ENCODE measurements around the gene STX4. TPM values are rescaled to one million over a fixed set of nuclear protein-coding genes. Genes with fewer than 3 reads are reported as not detected.

STX4 gene
- total RNA-seq, 1 experiment from 2014 or later: 32.3 TPM

DNA sequence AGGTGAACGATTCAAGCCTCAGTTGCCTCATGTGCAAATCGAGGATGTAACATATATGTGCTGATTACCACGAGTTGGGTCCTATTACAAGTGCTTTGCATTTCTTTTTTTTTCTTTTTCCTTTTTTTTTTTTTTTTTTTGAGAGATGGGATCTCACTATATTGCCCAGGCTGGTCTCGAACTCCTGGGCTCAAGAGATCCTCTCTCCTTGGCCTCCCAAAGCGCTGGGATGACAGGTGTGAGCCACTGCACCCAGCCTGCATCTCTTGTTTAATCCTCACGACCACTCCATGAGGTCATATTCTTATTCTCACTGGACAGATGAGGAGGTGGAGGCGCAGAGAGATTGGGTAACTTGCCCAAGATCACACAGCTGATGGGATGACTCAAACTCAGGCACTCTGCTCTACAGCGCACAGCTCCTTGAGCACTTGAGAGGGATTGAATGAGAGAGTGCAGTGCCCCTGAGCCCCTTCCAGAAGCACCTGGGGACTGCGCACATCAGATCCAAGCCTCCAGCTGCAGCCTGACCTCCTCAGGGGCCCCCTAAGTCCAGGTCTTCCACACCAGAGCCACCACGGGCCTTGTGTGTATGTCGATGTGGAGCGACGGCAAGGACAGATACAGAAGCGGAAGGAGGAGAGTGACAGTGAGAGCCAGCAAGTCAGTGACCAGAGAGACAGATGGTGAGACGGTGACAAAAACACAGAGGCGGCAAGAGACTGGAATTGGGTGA, 27.8 kb upstream of the STX4 start:
- Histone ChIP-seq H2BK20ac (ENCODE audit: low read depth, low read length, poor library complexity, severe bottlenecking) (no peak overlapping the region), H3K9ac (ENCODE audit: extremely low read depth, insufficient read length, low read length) (no peak overlapping the region), H3K18ac (ENCODE audit: insufficient read length, low read depth, low read length) (no peak overlapping the region), H2BK5ac (ENCODE audit: insufficient read length, low read length) (no peak overlapping the region), H2BK12ac (ENCODE audit: insufficient read length, low read depth, low read length) (no peak overlapping the region), H4K20me1 (ENCODE audit: control insufficient read depth, insufficient read depth, insufficient read length) (no peaks in the 10 kb centered on the region), H3K4me2 (ENCODE audit: insufficient read depth, insufficient read length, low read length) (no peak overlapping the region), H2AK5ac (ENCODE audit: insufficient read length, low read length) (no peak overlapping the region), H3K23me2 (ENCODE audit: insufficient read length, low read depth, low read length, poor library complexity, severe bottlenecking) (peaks cover 5% of the 10 kb centered on the region), H3K79me1 (ENCODE audit: insufficient read depth, low read depth, low read length, poor library complexity, severe bottlenecking) (no peaks in the 10 kb centered on the region), H2BK120ac (ENCODE audit: low read depth, low read length, poor library complexity, severe bottlenecking) (no peak overlapping the region), H3K56ac (ENCODE audit: insufficient read length, low read depth, low read length) (no peak overlapping the region), H3K14ac (ENCODE audit: insufficient read depth, low read length) (no peak overlapping the region; the same call in 1 of the 2 replicates), H2AFZ (ENCODE audit: low read length) (no peak overlapping the region), H3K4me1 (ENCODE audit: insufficient read depth, low read length) (peaks cover 3% of the 10 kb centered on the region; the same call in 1 of the 2 replicates), H3K27me3 (ENCODE audit: insufficient read depth, low read length) (no peaks in the 10 kb centered on the region), H3K4ac (ENCODE audit: low read depth, low read length) (no peak overlapping the region), H2BK15ac (ENCODE audit: low read depth, low read length) (no peak overlapping the region), H3K9me3 (ENCODE audit: control insufficient read depth, low read depth, low read length) (no peaks in the 10 kb centered on the region), H3K79me2 (ENCODE audit: insufficient read depth, low read length) (no peaks in the 10 kb centered on the region; the same call in 1 of the 2 replicates), H4K91ac (ENCODE audit: insufficient read length, low read depth, low read length) (no peak overlapping the region), H4K8ac (replicated peaks; ENCODE audit: insufficient read length, low read depth, low read length) (no peak overlapping the region), H3T11ph (ENCODE audit: low read length) (no peak overlapping the region), H4K5ac (ENCODE audit: insufficient read length, low read depth, low read length) (no peak overlapping the region), H3K27ac (ENCODE audit: insufficient read length, low read depth, low read length) (no peak overlapping the region), H3K23ac (ENCODE audit: insufficient read length, low read depth, low read length) (no peak overlapping the region)
- no peak overlapping the region; a peak in 1 of 7 replicates for H3K27ac Mint-ChIP-seq
- no CpG with 5 or more reads among the region's 16 CpGs for WGBS (ENCODE audit: extremely low coverage, insufficient read length, low lambda C conversion rate)
- H3K27me3 Mint-ChIP-seq (ENCODE audit: low read depth): no peaks in the 10 kb centered on the region; the same call in 1 of the 2 replicates
- no peak overlapping the region for H3K4me3 Mint-ChIP-seq
- no peak for DNase-seq
- no peaks in the 10 kb centered on the region; a peak in 1 of 5 replicates for H3K9me3 Mint-ChIP-seq
- 0 out of 7 replicates have a peak, but pooled peaks cover 0 to 3% (median 0%) of the 10 kb centered on the region in 3 experiments for H3K36me3 Mint-ChIP-seq (ENCODE audit: insufficient read depth in 1 of 3, low read depth in 3 of 3)
- TF ChIP-seq, protein P1, sequence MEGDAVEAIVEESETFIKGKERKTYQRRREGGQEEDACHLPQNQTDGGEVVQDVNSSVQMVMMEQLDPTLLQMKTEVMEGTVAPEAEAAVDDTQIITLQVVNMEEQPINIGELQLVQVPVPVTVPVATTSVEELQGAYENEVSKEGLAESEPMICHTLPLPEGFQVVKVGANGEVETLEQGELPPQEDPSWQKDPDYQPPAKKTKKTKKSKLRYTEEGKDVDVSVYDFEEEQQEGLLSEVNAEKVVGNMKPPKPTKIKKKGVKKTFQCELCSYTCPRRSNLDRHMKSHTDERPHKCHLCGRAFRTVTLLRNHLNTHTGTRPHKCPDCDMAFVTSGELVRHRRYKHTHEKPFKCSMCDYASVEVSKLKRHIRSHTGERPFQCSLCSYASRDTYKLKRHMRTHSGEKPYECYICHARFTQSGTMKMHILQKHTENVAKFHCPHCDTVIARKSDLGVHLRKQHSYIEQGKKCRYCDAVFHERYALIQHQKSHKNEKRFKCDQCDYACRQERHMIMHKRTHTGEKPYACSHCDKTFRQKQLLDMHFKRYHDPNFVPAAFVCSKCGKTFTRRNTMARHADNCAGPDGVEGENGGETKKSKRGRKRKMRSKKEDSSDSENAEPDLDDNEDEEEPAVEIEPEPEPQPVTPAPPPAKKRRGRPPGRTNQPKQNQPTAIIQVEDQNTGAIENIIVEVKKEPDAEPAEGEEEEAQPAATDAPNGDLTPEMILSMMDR (conservative IDR thresholded peaks at IDR 0.05): no peak
- peaks cover 27 to 41% of the 10 kb centered on the region in 2 experiments for H3K4me1 Mint-ChIP-seq
